Skeletal muscle satellite cell (primary cell): ENCODE data around the gene SPG11. TPM values are rescaled to one million over a fixed set of nuclear protein-coding genes. Genes with fewer than 3 reads are reported as not detected.
"Not testable (repeated sequence)": the region's sequence is repeated elsewhere in the genome, so short reads cannot be mapped to it uniquely, and the experiment has no call there.

Experiments
- H3K27me3 ChIP-seq: 2 replicates; pipeline ENCODE4 v1.7.0; 2013; ENCODE audit warnings: low read length; ENCODE audit not compliant: control insufficient read depth, insufficient read depth
- H3K36me3 ChIP-seq: 2 replicates; pipeline ENCODE4 v1.7.0; 2013; ENCODE audit warnings: mild to moderate bottlenecking, control low read depth, low read length; ENCODE audit not compliant: insufficient read depth
- H3K4me1 ChIP-seq: 2 replicates; pipeline ENCODE4 v1.7.0; 2013; ENCODE audit warnings: low read length; ENCODE audit not compliant: control insufficient read depth, insufficient read depth
- H3K4me2 ChIP-seq: 2 replicates; pipeline ENCODE4 v1.7.0; 2013; ENCODE audit warnings: mild to moderate bottlenecking, low read length
- H3K4me3 ChIP-seq: 2 replicates; pipeline ENCODE4 v1.7.0; 2013; ENCODE audit warnings: low read length
- H3K9ac ChIP-seq: 2 replicates; pipeline ENCODE4 v1.7.0; 2013; ENCODE audit warnings: mild to moderate bottlenecking, low read depth, low read length, moderate library complexity
- H3K9me3 ChIP-seq: replicated peaks from 2 replicates; pipeline ENCODE4 v1.7.0; 2013; ENCODE audit warnings: mild to moderate bottlenecking, control low read depth, low read length
- small RNA-seq: library from RNA; depleted of rRNA; stranded (forward); fragments of <200 nt; gene quantifications from one replicate; pipeline ENCODE3, GENCODE V24; 2012

Gene SPG11

GRCh38 chr15:44532689-44533088 lies 130.8 kb downstream of the SPG11 start:
- H3K36me3 ChIP-seq: peaks cover 21% of the 10 kb centered on the region
- no peak overlapping the region for H3K9ac ChIP-seq
- no peaks in the 10 kb centered on the region for H3K9me3 ChIP-seq
- no peak overlapping the region for H3K4me2 ChIP-seq
- H3K4me1 ChIP-seq: peaks cover 9% of the 10 kb centered on the region
- H3K4me3 ChIP-seq: no peak overlapping the region
- no peaks in the 10 kb centered on the region for H3K27me3 ChIP-seq

- peaks cover 25% of the 10 kb centered on the region for H3K36me3 ChIP-seq
- H3K4me1 ChIP-seq, H3K27me3 ChIP-seq: not testable (repeated sequence)
Observed at GRCh38 chr15:44532275-44532674, 131.2 kb downstream of the SPG11 start.

GRCh38 chr15:44530653-44531052 lies 132.8 kb downstream of the SPG11 start:
- H3K4me3 ChIP-seq: no peak overlapping the region
- H3K27me3 ChIP-seq: no peaks in the 10 kb centered on the region
- H3K4me1 ChIP-seq: peaks cover 4% of the 10 kb centered on the region
- no peak overlapping the region for H3K9ac ChIP-seq
- H3K4me2 ChIP-seq: no peak overlapping the region
- no peaks in the 10 kb centered on the region for H3K9me3 ChIP-seq
- H3K36me3 ChIP-seq: peaks cover 34% of the 10 kb centered on the region

More at GRCh38 chr15:44532275-44532674, 131.2 kb downstream of the SPG11 start:
- not testable (repeated sequence) for H3K4me2 ChIP-seq, H3K9ac ChIP-seq, H3K4me3 ChIP-seq, H3K9me3 ChIP-seq

GRCh38 chr15:44529864-44530604 lies 133.4 kb downstream of the SPG11 start:
- Histone ChIP-seq H3K27me3 (no peaks in the 10 kb centered on the region), H3K4me1 (no peaks in the 10 kb centered on the region), H3K4me2 (no peak overlapping the region), H3K4me3 (no peak overlapping the region), H3K36me3 (peaks cover 32% of the 10 kb centered on the region), H3K9ac (no peak overlapping the region), H3K9me3 (no peaks in the 10 kb centered on the region)

GRCh38 chr15:44527241-44527640 lies 136.2 kb downstream of the SPG11 start:
- no peaks in the 10 kb centered on the region for H3K27me3 ChIP-seq
- no peak overlapping the region for H3K4me3 ChIP-seq
- no peak overlapping the region for H3K4me2 ChIP-seq
- peaks cover 27% of the 10 kb centered on the region for H3K36me3 ChIP-seq
- H3K4me1 ChIP-seq: no peaks in the 10 kb centered on the region
- H3K9me3 ChIP-seq: no peaks in the 10 kb centered on the region
- no peak overlapping the region for H3K9ac ChIP-seq

- H3K9ac ChIP-seq: no peak overlapping the region
- no peaks in the 10 kb centered on the region for H3K9me3 ChIP-seq
- H3K27me3 ChIP-seq: no peaks in the 10 kb centered on the region
- H3K4me1 ChIP-seq: no peaks in the 10 kb centered on the region
- peaks cover 27% of the 10 kb centered on the region for H3K36me3 ChIP-seq
- H3K4me2 ChIP-seq: no peak overlapping the region
- H3K4me3 ChIP-seq: no peak overlapping the region
Observed at GRCh38 chr15:44525018-44525417, 138.4 kb downstream of the SPG11 start.

GRCh38 chr15:44519537-44519936 lies 143.9 kb downstream of the SPG11 start:
- peaks cover 19% of the 10 kb centered on the region for H3K36me3 ChIP-seq
- H3K4me1 ChIP-seq: no peaks in the 10 kb centered on the region
- no peak overlapping the region for H3K4me3 ChIP-seq
- H3K4me2 ChIP-seq: no peak overlapping the region
- H3K9me3 ChIP-seq: no peaks in the 10 kb centered on the region
- H3K27me3 ChIP-seq: no peaks in the 10 kb centered on the region
- H3K9ac ChIP-seq: no peak overlapping the region

GRCh38 chr15:44516436-44516835 lies 147.0 kb downstream of the SPG11 start:
- Histone ChIP-seq H3K9ac (no peak overlapping the region), H3K9me3 (no peaks in the 10 kb centered on the region), H3K4me3 (no peak overlapping the region), H3K4me2 (no peak overlapping the region), H3K4me1 (no peaks in the 10 kb centered on the region), H3K36me3 (peaks cover 15% of the 10 kb centered on the region), H3K27me3 (no peaks in the 10 kb centered on the region)

Small RNA genes lying within 50 kb of the gene (small RNA-seq; reads per million reads assigned to genes)
- not detected for gene RF00019
